Calu3 (cell line): Measurements from ENCODE around the gene SNAP23. TPM values are rescaled to one million over a fixed set of nuclear protein-coding genes. Genes with fewer than 3 reads are reported as not detected.

ENCODE experiments used
- BruUV-seq: library from RNA; stranded (reverse); fragments of 400-500 nt; replicated peaks from 2 replicates; lab custom pipeline; 2021; lab: Mats Ljungman, UMichigan
- CTCF ChIA-PET: fragments of 300-600 bp; sonication (Branson Sonifier 250); formaldehyde crosslinking; loops from one replicate; lab custom pipeline; 2022; ENCODE audit warnings: antibody characterized with exemption; lab: Charles Lee
- DNase-seq: peaks from one replicate; pipeline ENCODE4 v3.0.0; 2022
- H3K27ac Mint-ChIP-seq: one replicate; pipeline ENCODE4 v1.8.0; 2022; ENCODE audit warnings: mixed read lengths; ENCODE audit not compliant: unreplicated experiment
- H3K27me3 Mint-ChIP-seq: one replicate; pipeline ENCODE4 v1.8.0; 2022; ENCODE audit warnings: mixed read lengths; ENCODE audit not compliant: unreplicated experiment
- H3K36me3 Mint-ChIP-seq: one replicate; pipeline ENCODE4 v1.8.0; 2022; ENCODE audit warnings: mild to moderate bottlenecking, moderate library complexity, mixed read lengths; ENCODE audit not compliant: insufficient read depth, unreplicated experiment
- H3K4me1 Mint-ChIP-seq: one replicate; pipeline ENCODE4 v1.8.0; 2022; ENCODE audit warnings: mild to moderate bottlenecking, low read depth, mixed read lengths; ENCODE audit not compliant: unreplicated experiment
- H3K4me3 Mint-ChIP-seq: one replicate; pipeline ENCODE4 v1.8.0; 2022; ENCODE audit warnings: mild to moderate bottlenecking, low read depth, moderate library complexity, mixed read lengths; ENCODE audit not compliant: unreplicated experiment
- H3K9me3 Mint-ChIP-seq: one replicate; pipeline ENCODE4 v1.8.0; 2022; ENCODE audit warnings: low read depth, mixed read lengths; ENCODE audit not compliant: unreplicated experiment
- CTCF ChIP-seq: fragments of 200-600 bp; IDR thresholded peaks from one replicate; pipeline ENCODE4 v1.8.0; 2022; ENCODE audit warnings: antibody characterized with exemption; ENCODE audit not compliant: unreplicated experiment
- intact Hi-C: fragments of 100-400 bp; cut with micrococcal nuclease; formaldehyde crosslinking; loops from one replicate; pipeline ENCODE4 v1.10.0; 2022; ENCODE audit not compliant: unreplicated experiment
- total RNA-seq: library from RNA; stranded (reverse); gene quantifications from 2 replicates; pipeline ENCODE4 v1.2.3, GENCODE V29; 2022

Gene SNAP23
- total RNA-seq, 1 experiment from 2014 or later: 54.8 TPM

GRCh38 chr15:42450425-42450790, 45.0 kb upstream of the SNAP23 start:
- intact Hi-C loops: no loop called here
- Mint-ChIP-seq H3K4me3 (no peak overlapping the region), H3K27me3 (no peaks in the 10 kb centered on the region), H3K27ac (no peak overlapping the region), H3K9me3 (no peaks in the 10 kb centered on the region), H3K4me1 (no peaks in the 10 kb centered on the region), H3K36me3 (no peaks in the 10 kb centered on the region)
- no peak for TF ChIP-seq CTCF
- CTCF ChIA-PET: no interaction called here
- no peak for DNase-seq
- BruUV-seq: TSS peak; percentile 52

GRCh38 chr15:42453826-42454225, 41.6 kb upstream of the SNAP23 start:
- H3K4me1 Mint-ChIP-seq: no peaks in the 10 kb centered on the region
- no TSS peak for BruUV-seq
- H3K27ac Mint-ChIP-seq: no peak overlapping the region
- TF ChIP-seq CTCF: no peak
- no peaks in the 10 kb centered on the region for H3K9me3 Mint-ChIP-seq
- intact Hi-C loops: no loop called here
- DNase-seq: no peak
- H3K36me3 Mint-ChIP-seq: no peaks in the 10 kb centered on the region
- H3K4me3 Mint-ChIP-seq: no peak overlapping the region
- CTCF ChIA-PET: no interaction called here
- H3K27me3 Mint-ChIP-seq: no peaks in the 10 kb centered on the region

GRCh38 chr15:42456531-42456930, 38.9 kb upstream of the SNAP23 start:
- H3K9me3 Mint-ChIP-seq: no peaks in the 10 kb centered on the region
- TF ChIP-seq CTCF: no peak
- H3K4me1 Mint-ChIP-seq: no peaks in the 10 kb centered on the region
- BruUV-seq: no TSS peak
- no peak overlapping the region for H3K27ac Mint-ChIP-seq
- CTCF ChIA-PET: interaction anchor here (0.6 kb wide), 1 partner anchor 964 kb away, joined by 5 read pairs; no protein-coding TSS in a partner anchor
- no peaks in the 10 kb centered on the region for H3K36me3 Mint-ChIP-seq
- no peak overlapping the region for H3K4me3 Mint-ChIP-seq
- intact Hi-C loops: no loop called here
- H3K27me3 Mint-ChIP-seq: no peaks in the 10 kb centered on the region
- no peak for DNase-seq

GRCh38 chr15:42456971-42457370, 38.5 kb upstream of the SNAP23 start:
- no TSS peak for BruUV-seq
- Mint-ChIP-seq H3K27me3 (no peaks in the 10 kb centered on the region), H3K27ac (no peak overlapping the region)

More at GRCh38 chr15:42456971-42457370, 38.5 kb upstream of the SNAP23 start:
- H3K4me1 Mint-ChIP-seq: no peaks in the 10 kb centered on the region
- CTCF ChIA-PET: interaction anchor here (0.6 kb wide), 1 partner anchor 964 kb away, joined by 5 read pairs; no protein-coding TSS in a partner anchor
- H3K4me3 Mint-ChIP-seq: no peak overlapping the region
- DNase-seq: no peak
- no peaks in the 10 kb centered on the region for H3K9me3 Mint-ChIP-seq
- no peaks in the 10 kb centered on the region for H3K36me3 Mint-ChIP-seq
- no peak for TF ChIP-seq CTCF
- intact Hi-C loops: no loop called here
